H1 (cell line): Measurements from ENCODE around the gene LHFPL6. TPM values are rescaled to one million over a fixed set of nuclear protein-coding genes. Genes with fewer than 3 reads are reported as not detected.

Experiments
- CTCF ChIA-PET: fragments of 300-600 bp; sonication (Branson Sonifier 250); formaldehyde crosslinking; loops from one replicate; lab custom pipeline; 2021; ENCODE audit not compliant: partially characterized antibody; lab: Charles Lee
- POLR2A ChIA-PET: fragments of 300-600 bp; sonication (Branson Sonifier 250); formaldehyde crosslinking; loops from one replicate; lab custom pipeline; 2021; ENCODE audit warnings: inconsistent platforms; ENCODE audit not compliant: partially characterized antibody; lab: Charles Lee
- DNase-seq, 2 experiments: peaks; one replicate each; pipeline versions ENCODE4 v3.0.0 to v3.0.0-alpha.2; 2010 to 2022; ENCODE audit warnings: low spot score in 2 of 2, low read depth in 1 of 2, mixed read lengths in 1 of 2
- FAIRE-seq: peaks from 2 replicates; lab custom pipeline; 2011; peaks lifted over from hg19 to GRCh38; lab: Jason Lieb, UNC
- H2AFZ ChIP-seq: 2 replicates; pipeline ENCODE4 v1.8.1; 2012; ENCODE audit warnings: low read length, inconsistent platforms
- H2AK5ac ChIP-seq: 2 replicates; pipeline ENCODE4 v1.6.1; 2013; ENCODE audit warnings: low read depth, low read length
- H2BK120ac ChIP-seq: replicated peaks from 2 replicates; pipeline ENCODE3; 2013; ENCODE audit warnings: low read depth, low read length, inconsistent platforms
- H2BK12ac ChIP-seq: 2 replicates; pipeline ENCODE4 v1.6.1; 2013; ENCODE audit warnings: low read depth, low read length
- H2BK15ac ChIP-seq: 2 replicates; pipeline ENCODE4 v1.6.1; 2013; ENCODE audit warnings: low read length
- H2BK20ac ChIP-seq: 2 replicates; pipeline ENCODE4 v1.6.1; 2013; ENCODE audit warnings: low read length
- H2BK5ac ChIP-seq: 2 replicates; pipeline ENCODE4 v1.6.1; 2013; ENCODE audit warnings: low read depth, low read length
- H3K14ac ChIP-seq: 2 replicates; pipeline ENCODE4 v1.6.1; 2013; ENCODE audit warnings: inconsistent platforms; ENCODE audit not compliant: insufficient read length
- H3K18ac ChIP-seq: 2 replicates; pipeline ENCODE4 v1.6.1; 2013; ENCODE audit warnings: low read length; ENCODE audit errors: extremely low read depth
- H3K23ac ChIP-seq: 2 replicates; pipeline ENCODE4 v1.6.1; 2013; ENCODE audit warnings: inconsistent platforms; ENCODE audit not compliant: insufficient read length
- H3K23me2 ChIP-seq: 2 replicates; pipeline ENCODE4 v1.6.1; 2013; ENCODE audit warnings: low read depth, low read length
- H3K27ac ChIP-seq: 2 replicates; pipeline ENCODE4 v1.6.1; 2011; ENCODE audit warnings: low read depth, low read length, inconsistent platforms
- H3K27me3 ChIP-seq, 4 experiments: replicated peaks in 1 of 4; 1 replicate in 1 of 4; 2 replicates in 3 of 4; pipeline versions ENCODE4 v1.6.1 to v1.8.1; 2011 to 2013; ENCODE audit warnings: low read length in 3 of 4, mild to moderate bottlenecking in 3 of 4, inconsistent platforms in 2 of 4, mixed read lengths in 2 of 4, moderate library complexity in 1 of 4; ENCODE audit not compliant: control insufficient read depth in 3 of 4, insufficient read depth in 3 of 4; ENCODE audit errors: extremely low read depth in 1 of 4
- H3K36me3 ChIP-seq, 4 experiments: 2 replicates each; pipeline versions ENCODE4 v1.6.1 to v1.8.1; 2011 to 2013; ENCODE audit warnings: mild to moderate bottlenecking in 4 of 4, low read length in 3 of 4, moderate library complexity in 2 of 4, control low read depth in 1 of 4, inconsistent platforms in 1 of 4; ENCODE audit not compliant: insufficient read depth in 4 of 4, control insufficient read depth in 2 of 4
- H3K4ac ChIP-seq: replicated peaks from 2 replicates; pipeline ENCODE3; 2013; ENCODE audit warnings: low read length, low read depth, mixed read lengths, inconsistent platforms; ENCODE audit not compliant: insufficient read length
- H3K4me1 ChIP-seq, 4 experiments: replicated peaks in 1 of 4; 1 replicate in 1 of 4; 2 replicates in 3 of 4; pipeline versions ENCODE4 v1.6.1 to v1.8.1; 2011 to 2013; ENCODE audit warnings: low read length in 3 of 4, inconsistent platforms in 2 of 4, mixed read lengths in 1 of 4; ENCODE audit not compliant: insufficient read depth in 4 of 4, control insufficient read depth in 3 of 4
- H3K4me2 ChIP-seq, 2 experiments: 2 replicates each; pipeline versions ENCODE4 v1.6.1 to v1.8.1; 2011 to 2013; ENCODE audit warnings: low read depth in 2 of 2, low read length in 2 of 2, control low read depth in 1 of 2, inconsistent platforms in 1 of 2, mild to moderate bottlenecking in 1 of 2; ENCODE audit not compliant: insufficient read depth in 1 of 2
- H3K4me3 ChIP-seq, 4 experiments: fragments of 200-600, 300-600 bp in 1 of 4; sonication (generic), shearing (Covaris generic), sonication (Bioruptor Twin) in 1 of 4; 2 replicates each; pipeline versions ENCODE4 v1.5.1 to v1.8.1; 2011 to 2016; ENCODE audit warnings: low read length in 4 of 4, low read depth in 3 of 4, control low read depth in 2 of 4, inconsistent platforms in 2 of 4, mild to moderate bottlenecking in 2 of 4, mixed read lengths in 1 of 4, moderate library complexity in 1 of 4; ENCODE audit not compliant: insufficient read depth in 2 of 4; ENCODE audit errors: extremely low read depth in 1 of 4
- H3K56ac ChIP-seq: replicated peaks from 2 replicates; pipeline ENCODE3; 2013; ENCODE audit warnings: low read depth, mild to moderate bottlenecking, mixed read lengths, low read length, inconsistent platforms; ENCODE audit not compliant: insufficient read length
- H3K79me1 ChIP-seq: 2 replicates; pipeline ENCODE4 v1.6.1; 2013; ENCODE audit warnings: low read depth, low read length, control low read depth
- H3K79me2 ChIP-seq, 2 experiments: 2 replicates each; pipeline versions ENCODE4 v1.6.1 to v1.8.1; 2012 to 2013; ENCODE audit warnings: low read length in 2 of 2, mild to moderate bottlenecking in 2 of 2, inconsistent platforms in 1 of 2; ENCODE audit not compliant: insufficient read depth in 2 of 2, control insufficient read depth in 1 of 2
- H3K9ac ChIP-seq, 4 experiments: replicated peaks in 1 of 4; 1 replicate in 1 of 4; 2 replicates in 3 of 4; pipeline versions ENCODE4 v1.6.1 to v1.8.1; 2011 to 2013; ENCODE audit warnings: low read depth in 3 of 4, low read length in 3 of 4, control low read depth in 2 of 4, mild to moderate bottlenecking in 2 of 4, moderate library complexity in 2 of 4, inconsistent platforms in 1 of 4; ENCODE audit errors: extremely low read depth in 1 of 4
- H3K9me3 ChIP-seq, 2 experiments: 2 replicates each; pipeline versions ENCODE4 v1.6.1 to v1.8.1; 2012 to 2013; ENCODE audit warnings: mild to moderate bottlenecking in 2 of 2, moderate library complexity in 2 of 2, control low read depth in 1 of 2, inconsistent platforms in 1 of 2, low read depth in 1 of 2, low read length in 1 of 2, mixed read lengths in 1 of 2; ENCODE audit not compliant: insufficient read depth in 2 of 2
- H4K20me1 ChIP-seq, 2 experiments: replicated peaks in 1 of 2; 2 replicates each; pipeline versions ENCODE3 to v1.8.1; 2011 to 2013; ENCODE audit warnings: inconsistent platforms in 2 of 2, low read length in 2 of 2, mild to moderate bottlenecking in 1 of 2; ENCODE audit not compliant: insufficient read depth in 2 of 2, control insufficient read depth in 1 of 2
- H4K5ac ChIP-seq: 2 replicates; pipeline ENCODE4 v1.6.1; 2013; ENCODE audit warnings: low read length, low read depth, mixed read lengths, inconsistent platforms; ENCODE audit not compliant: insufficient read length
- H4K8ac ChIP-seq: 2 replicates; pipeline ENCODE4 v1.8.0; 2013; ENCODE audit warnings: mild to moderate bottlenecking, moderate library complexity, low read length, inconsistent platforms; ENCODE audit not compliant: insufficient read depth; ENCODE audit errors: extremely low read depth
- H4K91ac ChIP-seq: replicated peaks from 2 replicates; pipeline ENCODE3; 2013; ENCODE audit warnings: low read length, mixed read lengths, inconsistent platforms; ENCODE audit not compliant: insufficient read length
- BACH1 ChIP-seq: IDR thresholded peaks from 2 replicates; pipeline ENCODE4 v1.6.1; 2012; ENCODE audit warnings: low read length, improper control_type of control experiment
- BRCA1 ChIP-seq: IDR thresholded peaks from 2 replicates; pipeline ENCODE4 v1.6.1; 2012; ENCODE audit warnings: low read depth, low read length, improper control_type of control experiment
- MAX ChIP-seq: IDR thresholded peaks from 2 replicates; pipeline ENCODE4 v1.6.1; 2012; ENCODE audit warnings: inconsistent platforms
- PHF8 ChIP-seq: fragments of 200-600 bp; sonication (generic); conservative IDR thresholded peaks from 2 replicates; pipeline ENCODE4 v1.7.1; 2012; ENCODE audit warnings: low read depth, mild to moderate bottlenecking, inconsistent platforms, low read length, moderate library complexity
- SIRT6 ChIP-seq: IDR thresholded peaks from one replicate; pipeline ENCODE4 v1.7.1; 2012; ENCODE audit warnings: low read length, inconsistent platforms
- TAF7 ChIP-seq: optimal IDR thresholded peaks from 2 replicates; pipeline ENCODE3; 2011; ENCODE audit warnings: low read depth, mild to moderate bottlenecking, inconsistent platforms, low read length, moderate library complexity, borderline replicate concordance
- polyA plus RNA-seq, 7 experiments: library from polyadenylated mRNA; depleted of rRNA in 3 of 7; stranded (reverse) in 5 of 7; unstranded in 2 of 7; fragments of >200 nt in 5 of 7; fragments of 200-250 nt in 2 of 7; gene quantifications; 1 replicate in 5 of 7; 2 replicates in 1 of 7; 4 replicates in 1 of 7; pipeline versions ENCODE4 v1.2.1 to v1.2.3, GENCODE V29; 2011 to 2013; ENCODE audit warnings: missing spikeins in 2 of 7, mixed read lengths in 2 of 7
- total RNA-seq: library from RNA; stranded (reverse); fragmentation: NEBNext Ultra II Directional; extraction: Animal tissue kit (Norgen Biotek cat#: 25700); gene quantifications from 2 replicates; pipeline ENCODE4 v1.2.1, GENCODE V29; 2021

Gene LHFPL6
- total and polyA plus RNA-seq, 2 of the 8 experiments (the other 6 are each of a cell fraction or from before 2014, with no cell fraction given), result 7.6 to 17.0 TPM

- Histone ChIP-seq H3K79me1 (no peaks in the 10 kb centered on the region), H4K20me1 (no peaks in the 10 kb centered on the region), H3K27me3 (no peaks in the 10 kb centered on the region), H3K23ac (no peak overlapping the region), H2BK15ac (no peak overlapping the region), H3K9ac (no peak overlapping the region), H3K4me2 (no peak overlapping the region), H3K79me2 (no peaks in the 10 kb centered on the region), H3K36me3 (no peaks in the 10 kb centered on the region), H3K9me3 (no peaks in the 10 kb centered on the region), H3K23me2 (no peaks in the 10 kb centered on the region), H2BK12ac (no peak overlapping the region), H2BK5ac (no peak overlapping the region), H3K4me1 (no peaks in the 10 kb centered on the region), H2BK20ac (no peak overlapping the region), H3K56ac (no peak overlapping the region), H4K91ac (no peak overlapping the region), H3K14ac (no peak overlapping the region), H3K18ac (no peak overlapping the region), H3K4me3 (no peak overlapping the region), H2AFZ (no peak overlapping the region), H3K27ac (no peak overlapping the region), H4K5ac (no peak overlapping the region), H2BK120ac (no peak overlapping the region), H2AK5ac (no peak overlapping the region), H3K4ac (no peak overlapping the region), H4K8ac (no peak overlapping the region)
- no peak for TF ChIP-seq SIRT6
- TF ChIP-seq TAF7, result no peak
- TF ChIP-seq PHF8, result no peak
- TF ChIP-seq BRCA1, result no peak
- no peak for TF ChIP-seq BACH1
- TF ChIP-seq MAX, result no peak
- ChIA-PET POLR2A (no interaction called here), CTCF (interaction anchor here (0.6 to 1.7 kb wide), 3 partner anchors 15 to 45 kb away, joined by 3 to 5 read pairs (median 3); no protein-coding TSS in a partner anchor)
- DNase-seq (no peak), FAIRE-seq (no peak)
These were observed 30.0 kb upstream of the LHFPL6 start for GRCh38 chr13:39632994-39633393.
